Esophagus muscularis mucosa (tissue), 4 donors: ENCODE data around the gene MSRB3. TPM values are rescaled to one million over a fixed set of nuclear protein-coding genes. Genes with fewer than 3 reads are reported as not detected.

Source experiments
- DNase-seq: peaks from one replicate; pipeline ENCODE4 v3.0.0-alpha.2; 2017; ENCODE audit errors: extremely low spot score
- H3K27ac ChIP-seq, 4 donors: fragments of 200-600 bp; sonication (generic); replicated peaks in 1 of 4; 1 replicate in 3 of 4; 2 replicates in 1 of 4; pipeline ENCODE4 v1.5.1; 2016 to 2019; ENCODE audit warnings: mild to moderate bottlenecking in 1 of 4
- H3K27me3 ChIP-seq, 4 donors: fragments of 200-600 bp; sonication (generic); one replicate each; pipeline versions ENCODE4 v1.5.1 to v1.6.0; 2016 to 2019
- H3K36me3 ChIP-seq, 4 donors: fragments of 200-600 bp; sonication (generic); one replicate each; pipeline ENCODE4 v1.5.1; 2016 to 2019
- H3K4me1 ChIP-seq, 4 donors: fragments of 200-600 bp; sonication (generic); one replicate each; pipeline ENCODE4 v1.5.1; 2016 to 2019
- H3K4me3 ChIP-seq, 4 donors: fragments of 200-600 bp; sonication (generic); 1 replicate in 2 of 4; 2 replicates in 2 of 4; pipeline ENCODE4 v1.5.1; 2016 to 2019; ENCODE audit warnings: mild to moderate bottlenecking in 4 of 4, moderate library complexity in 1 of 4
- H3K9me3 ChIP-seq, 4 donors: fragments of 200-600 bp; sonication (generic); 1 replicate in 3 of 4; 2 replicates in 1 of 4; pipeline ENCODE4 v1.5.1; 2016 to 2019
- EP300 ChIP-seq: sonication (generic); formaldehyde crosslinking; IDR thresholded peaks from one replicate; pipeline ENCODE4 v1.6.1; 2017; ENCODE audit warnings: antibody characterized with exemption
- POLR2A ChIP-seq: fragments of 450-650 bp; IDR thresholded peaks from one replicate; pipeline ENCODE4 v1.6.1; 2017; ENCODE audit warnings: antibody characterized with exemption, moderate library complexity, mild to moderate bottlenecking, low read depth
- POLR2AphosphoS5 ChIP-seq, 2 donors: sonication (generic); formaldehyde crosslinking; IDR thresholded peaks; one replicate each; pipeline ENCODE4 v1.6.1; 2017; ENCODE audit warnings: antibody characterized with exemption in 2 of 2
- WGBS: methylation state at CpG from one replicate; pipeline ENCODE4 v1.1.5; 2018; 5-methylcytosine and 5-hydroxymethylcytosine counted together
- intact Hi-C: fragments of 100-400 bp; cut with DNase I; formaldehyde crosslinking; loops from one replicate; pipeline ENCODE4 v1.15.1; 2023
- total RNA-seq, 4 donors: library from RNA; depleted of rRNA; stranded (reverse); fragments of >200 nt; gene quantifications; one replicate each; pipeline versions ENCODE4 v1.1.0 to v1.2.1, GENCODE V29; 2016
- TF ChIP-seq, protein P1 (sequence below), 3 experiments: fragments of 200-600 bp in 2 of 3; fragments of 450-650 bp in 1 of 3; sonication (generic) in 2 of 3; IDR thresholded peaks; one replicate each; pipeline ENCODE4 v1.5.1; 2017 to 2019; ENCODE audit warnings: antibody characterized with exemption in 3 of 3, mild to moderate bottlenecking in 2 of 3, moderate library complexity in 1 of 3

Gene MSRB3
- total RNA-seq, 4 donors from 2014 or later = 213 to 325 (median 288) TPM

DNA sequence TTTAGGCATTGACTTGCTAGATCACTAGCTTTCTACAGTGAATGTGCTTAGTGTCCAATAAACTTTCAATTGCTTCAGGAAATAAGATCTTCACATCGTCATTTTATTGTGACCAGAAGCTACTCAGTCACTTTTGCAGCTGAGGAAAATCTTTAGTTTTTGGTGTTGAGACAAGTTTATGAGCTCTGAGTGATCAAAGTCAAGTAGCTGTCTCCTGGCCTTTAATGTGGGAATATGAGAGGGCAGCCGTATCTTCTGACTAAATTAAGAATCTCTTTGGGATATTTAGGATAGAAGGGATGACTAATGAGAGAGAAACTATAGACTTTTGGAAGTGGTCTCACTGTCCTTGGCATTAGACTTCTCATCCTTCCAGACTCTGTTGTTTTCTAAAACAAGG lies 21.6 kb downstream of the MSRB3 start:
- WGBS = 58% methylated on average over 2 of the region's 2 CpGs
- TF ChIP-seq POLR2AphosphoS5 (IDR thresholded peaks at IDR 0.05) (no peak), EP300 (no peak), POLR2A (no peak)
- TF ChIP-seq, protein P1, sequence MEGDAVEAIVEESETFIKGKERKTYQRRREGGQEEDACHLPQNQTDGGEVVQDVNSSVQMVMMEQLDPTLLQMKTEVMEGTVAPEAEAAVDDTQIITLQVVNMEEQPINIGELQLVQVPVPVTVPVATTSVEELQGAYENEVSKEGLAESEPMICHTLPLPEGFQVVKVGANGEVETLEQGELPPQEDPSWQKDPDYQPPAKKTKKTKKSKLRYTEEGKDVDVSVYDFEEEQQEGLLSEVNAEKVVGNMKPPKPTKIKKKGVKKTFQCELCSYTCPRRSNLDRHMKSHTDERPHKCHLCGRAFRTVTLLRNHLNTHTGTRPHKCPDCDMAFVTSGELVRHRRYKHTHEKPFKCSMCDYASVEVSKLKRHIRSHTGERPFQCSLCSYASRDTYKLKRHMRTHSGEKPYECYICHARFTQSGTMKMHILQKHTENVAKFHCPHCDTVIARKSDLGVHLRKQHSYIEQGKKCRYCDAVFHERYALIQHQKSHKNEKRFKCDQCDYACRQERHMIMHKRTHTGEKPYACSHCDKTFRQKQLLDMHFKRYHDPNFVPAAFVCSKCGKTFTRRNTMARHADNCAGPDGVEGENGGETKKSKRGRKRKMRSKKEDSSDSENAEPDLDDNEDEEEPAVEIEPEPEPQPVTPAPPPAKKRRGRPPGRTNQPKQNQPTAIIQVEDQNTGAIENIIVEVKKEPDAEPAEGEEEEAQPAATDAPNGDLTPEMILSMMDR (IDR thresholded peaks at IDR 0.05) = no peak
- H3K36me3 ChIP-seq = no peaks in the 10 kb centered on the region
- H3K27ac ChIP-seq = no peak overlapping the region
- no peak for DNase-seq
- peaks cover 17 to 61% (median 38%) of the 10 kb centered on the region in 4 donors for H3K4me1 ChIP-seq
- intact Hi-C loops = no loop called here
- H3K27me3 ChIP-seq = no peaks in the 10 kb centered on the region
- no peak overlapping the region for H3K4me3 ChIP-seq
- no peaks in the 10 kb centered on the region for H3K9me3 ChIP-seq

GRCh38 chr12:65300679-65301349 lies 22.3 kb downstream of the MSRB3 start:
- no peaks in the 10 kb centered on the region for H3K36me3 ChIP-seq
- H3K9me3 ChIP-seq = no peaks in the 10 kb centered on the region
- no peak overlapping the region for H3K27ac ChIP-seq
- TF ChIP-seq EP300 = no peak
- TF ChIP-seq, protein P1 (IDR thresholded peaks at IDR 0.05) = peak in 1 of 3 experiments; percentile 40
- peaks cover 17 to 68% (median 43%) of the 10 kb centered on the region in 4 donors for H3K4me1 ChIP-seq
- intact Hi-C loops = no loop called here
- H3K4me3 ChIP-seq = no peak overlapping the region
- no peaks in the 10 kb centered on the region for H3K27me3 ChIP-seq
- no peak for DNase-seq
- 52% methylated on average over 3 of the region's 3 CpGs for WGBS

DNA sequence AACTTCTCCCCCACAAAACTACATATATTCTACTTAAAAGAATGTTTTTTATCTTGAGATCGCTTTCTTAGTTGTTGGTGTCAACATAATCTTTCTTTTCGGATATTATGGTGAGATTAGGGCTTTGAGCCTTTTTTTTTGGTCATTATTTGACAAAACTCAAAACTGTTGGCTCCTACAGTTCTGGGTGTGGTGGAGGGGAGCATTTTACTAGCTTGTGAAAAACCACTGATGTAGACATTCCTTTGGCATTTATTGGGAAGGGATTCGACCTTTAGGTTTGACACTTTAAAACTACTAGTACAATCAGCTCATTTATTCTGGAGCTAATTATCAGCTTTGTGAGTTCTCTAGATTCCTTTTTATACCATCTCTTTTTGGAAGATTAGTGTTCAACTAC lies 24.4 kb downstream of the MSRB3 start:
- DNase-seq = no peak

DNA sequence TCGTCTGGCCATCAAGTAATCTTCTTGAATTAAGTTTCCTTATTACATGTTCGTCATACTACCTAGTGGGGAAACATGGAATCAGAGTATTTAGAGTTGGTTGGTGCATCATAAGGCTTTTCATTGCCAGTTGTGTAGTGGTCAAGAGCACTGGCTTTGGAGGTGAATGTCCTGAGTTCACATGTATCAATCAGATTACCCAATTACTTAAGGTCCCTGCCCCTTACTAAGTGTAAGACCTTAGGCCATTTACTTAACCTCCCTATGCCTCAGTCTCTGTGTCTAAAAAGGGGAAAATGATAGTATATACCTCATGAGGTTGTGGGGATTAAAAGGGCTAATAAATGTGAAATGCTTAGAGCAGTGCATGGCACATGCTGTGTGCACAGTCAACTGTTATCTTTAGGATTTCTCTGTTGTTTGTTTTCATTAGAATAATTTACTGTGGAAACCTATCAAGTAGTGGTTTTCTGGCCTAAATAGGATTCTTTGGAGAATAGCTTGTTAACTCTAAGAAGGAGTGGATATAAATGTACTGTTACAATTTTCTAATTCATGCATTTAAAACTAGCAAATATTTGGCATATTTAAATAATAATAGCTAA lies 27.0 kb downstream of the MSRB3 start:
- intact Hi-C loops = no loop called here
- no peak overlapping the region for H3K27ac ChIP-seq
- 82% methylated on average over 2 of the region's 2 CpGs for WGBS

More for the DNA sequence above, 24.4 kb downstream of the MSRB3 start:
- Histone ChIP-seq H3K36me3 (no peaks in the 10 kb centered on the region), H3K27me3 (no peaks in the 10 kb centered on the region), H3K4me1 (peaks cover 36 to 80% (median 63%) of the 10 kb centered on the region in 4 donors), H3K9me3 (no peaks in the 10 kb centered on the region), H3K27ac (no peak overlapping the region), H3K4me3 (no peak overlapping the region)
- 74% methylated on average over 3 of the region's 3 CpGs for WGBS
- intact Hi-C loops = no loop called here
- TF ChIP-seq POLR2AphosphoS5 (IDR thresholded peaks at IDR 0.05) (no peak), POLR2A (no peak), EP300 (no peak)
- TF ChIP-seq, protein P1 (IDR thresholded peaks at IDR 0.05) = no peak

More for the DNA sequence above, 27.0 kb downstream of the MSRB3 start:
- no peaks in the 10 kb centered on the region for H3K27me3 ChIP-seq
- no peak overlapping the region for H3K4me3 ChIP-seq
- H3K9me3 ChIP-seq = no peaks in the 10 kb centered on the region
- DNase-seq = no peak
- H3K36me3 ChIP-seq = peaks cover 0 to 8% (median 0%) of the 10 kb centered on the region in 4 donors
- no peak for TF ChIP-seq EP300
- no peak for TF ChIP-seq POLR2A
- no peak for TF ChIP-seq POLR2AphosphoS5 (IDR thresholded peaks at IDR 0.05)
- TF ChIP-seq, protein P1 (IDR thresholded peaks at IDR 0.05) = no peak
- H3K4me1 ChIP-seq = peaks cover 36 to 80% (median 76%) of the 10 kb centered on the region in 4 donors
